IMR-90 (cell line): ENCODE measurements around the gene PALS2.

Experiments
- BHLHE40 ChIP-seq: fragments of 150-350 bp; IDR thresholded peaks from 2 replicates; pipeline ENCODE4 v1.6.1; 2016; ENCODE audit warnings: mild to moderate bottlenecking, low read depth, low read length
- CEBPB ChIP-seq: IDR thresholded peaks from 2 replicates; pipeline ENCODE4 v1.6.1; 2012; ENCODE audit warnings: low read depth, low read length, improper control_type of control experiment
- FOS ChIP-seq: fragments of 150-350 bp; IDR thresholded peaks from 2 replicates; pipeline ENCODE4 v1.6.1; 2016; ENCODE audit warnings: low read depth, low read length
- MAFK ChIP-seq: IDR thresholded peaks from 2 replicates; pipeline ENCODE4 v1.6.1; 2012; ENCODE audit warnings: low read depth, low read length, improper control_type of control experiment
- POLR2A ChIP-seq: IDR thresholded peaks from 2 replicates; pipeline ENCODE4 v1.6.1; 2012; ENCODE audit warnings: mild to moderate bottlenecking, low read depth, low read length
- RAD21 ChIP-seq: IDR thresholded peaks from 2 replicates; pipeline ENCODE4 v1.6.1; 2012; ENCODE audit warnings: low read length, improper control_type of control experiment
- RCOR1 ChIP-seq: IDR thresholded peaks from 2 replicates; pipeline ENCODE4 v1.6.1; 2012; ENCODE audit warnings: mild to moderate bottlenecking, low read length, improper control_type of control experiment; ENCODE audit not compliant: insufficient replicate concordance
- RFX5 ChIP-seq: IDR thresholded peaks from 2 replicates; pipeline ENCODE4 v1.8.0; 2012; ENCODE audit warnings: low read depth, mild to moderate bottlenecking, low read length, moderate library complexity
- SMC3 ChIP-seq: fragments of 150-350 bp; IDR thresholded peaks from 2 replicates; pipeline ENCODE4 v1.6.1; 2016; ENCODE audit warnings: low read depth, mild to moderate bottlenecking, antibody characterized with exemption, low read length, moderate library complexity
- TF ChIP-seq, protein P1 (sequence below): conservative IDR thresholded peaks from 2 replicates; pipeline ENCODE4 v1.5.1; 2012; ENCODE audit warnings: mild to moderate bottlenecking, low read depth, low read length, improper control_type of control experiment
- TF ChIP-seq, protein P2 (sequence below): fragments of 150-350 bp; IDR thresholded peaks from 2 replicates; pipeline ENCODE4 v1.6.1; 2017; ENCODE audit warnings: mild to moderate bottlenecking, antibody characterized with exemption, low read length, low read depth
- TF ChIP-seq, protein P3 (sequence below): fragments of 150-350 bp; IDR thresholded peaks from 2 replicates; pipeline ENCODE4 v1.6.1; 2016; ENCODE audit warnings: low read depth, mild to moderate bottlenecking, low read length, moderate library complexity, borderline replicate concordance

DNA sequence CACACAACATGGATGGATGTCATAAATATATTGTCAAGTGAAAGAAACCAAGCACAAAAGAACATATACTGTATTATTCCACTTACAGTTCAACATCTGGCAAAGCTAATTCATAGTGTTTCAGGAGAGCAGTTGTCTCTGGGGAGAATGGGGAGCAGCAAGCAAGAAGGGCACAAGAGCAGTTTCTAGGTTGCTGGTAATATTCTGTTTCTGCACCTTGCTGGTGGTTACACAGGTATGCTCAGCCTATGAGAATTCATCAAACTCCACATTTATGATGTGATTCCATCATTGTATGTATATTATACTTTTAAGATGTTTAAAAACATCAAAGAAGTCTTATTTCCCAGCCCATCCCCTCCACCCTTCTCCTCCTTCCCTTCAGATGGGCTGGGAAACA is 18.1 kb upstream of the PALS2 start:
- TF ChIP-seq, protein P1, sequence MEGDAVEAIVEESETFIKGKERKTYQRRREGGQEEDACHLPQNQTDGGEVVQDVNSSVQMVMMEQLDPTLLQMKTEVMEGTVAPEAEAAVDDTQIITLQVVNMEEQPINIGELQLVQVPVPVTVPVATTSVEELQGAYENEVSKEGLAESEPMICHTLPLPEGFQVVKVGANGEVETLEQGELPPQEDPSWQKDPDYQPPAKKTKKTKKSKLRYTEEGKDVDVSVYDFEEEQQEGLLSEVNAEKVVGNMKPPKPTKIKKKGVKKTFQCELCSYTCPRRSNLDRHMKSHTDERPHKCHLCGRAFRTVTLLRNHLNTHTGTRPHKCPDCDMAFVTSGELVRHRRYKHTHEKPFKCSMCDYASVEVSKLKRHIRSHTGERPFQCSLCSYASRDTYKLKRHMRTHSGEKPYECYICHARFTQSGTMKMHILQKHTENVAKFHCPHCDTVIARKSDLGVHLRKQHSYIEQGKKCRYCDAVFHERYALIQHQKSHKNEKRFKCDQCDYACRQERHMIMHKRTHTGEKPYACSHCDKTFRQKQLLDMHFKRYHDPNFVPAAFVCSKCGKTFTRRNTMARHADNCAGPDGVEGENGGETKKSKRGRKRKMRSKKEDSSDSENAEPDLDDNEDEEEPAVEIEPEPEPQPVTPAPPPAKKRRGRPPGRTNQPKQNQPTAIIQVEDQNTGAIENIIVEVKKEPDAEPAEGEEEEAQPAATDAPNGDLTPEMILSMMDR: no peak
- TF ChIP-seq POLR2A: no peak
- TF ChIP-seq RCOR1: no peak
- no peak for TF ChIP-seq CEBPB
- no peak for TF ChIP-seq RFX5
- no peak for TF ChIP-seq RAD21
- no peak for TF ChIP-seq MAFK
- TF ChIP-seq, protein P2, sequence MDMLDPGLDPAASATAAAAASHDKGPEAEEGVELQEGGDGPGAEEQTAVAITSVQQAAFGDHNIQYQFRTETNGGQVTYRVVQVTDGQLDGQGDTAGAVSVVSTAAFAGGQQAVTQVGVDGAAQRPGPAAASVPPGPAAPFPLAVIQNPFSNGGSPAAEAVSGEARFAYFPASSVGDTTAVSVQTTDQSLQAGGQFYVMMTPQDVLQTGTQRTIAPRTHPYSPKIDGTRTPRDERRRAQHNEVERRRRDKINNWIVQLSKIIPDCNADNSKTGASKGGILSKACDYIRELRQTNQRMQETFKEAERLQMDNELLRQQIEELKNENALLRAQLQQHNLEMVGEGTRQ: no peak
- no peak for TF ChIP-seq BHLHE40
- no peak for TF ChIP-seq SMC3
- TF ChIP-seq, protein P3, sequence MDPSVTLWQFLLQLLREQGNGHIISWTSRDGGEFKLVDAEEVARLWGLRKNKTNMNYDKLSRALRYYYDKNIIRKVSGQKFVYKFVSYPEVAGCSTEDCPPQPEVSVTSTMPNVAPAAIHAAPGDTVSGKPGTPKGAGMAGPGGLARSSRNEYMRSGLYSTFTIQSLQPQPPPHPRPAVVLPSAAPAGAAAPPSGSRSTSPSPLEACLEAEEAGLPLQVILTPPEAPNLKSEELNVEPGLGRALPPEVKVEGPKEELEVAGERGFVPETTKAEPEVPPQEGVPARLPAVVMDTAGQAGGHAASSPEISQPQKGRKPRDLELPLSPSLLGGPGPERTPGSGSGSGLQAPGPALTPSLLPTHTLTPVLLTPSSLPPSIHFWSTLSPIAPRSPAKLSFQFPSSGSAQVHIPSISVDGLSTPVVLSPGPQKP: no peak
- TF ChIP-seq FOS: no peak
